ENCODE data around the gene HERC3. TPM values are rescaled to one million over a fixed set of nuclear protein-coding genes. Genes with fewer than 3 reads are reported as not detected.

The HERC3 gene
- total and polyA plus RNA-seq, 8 donors, result 4.4 to 58.0 (median 34.2) TPM

DNA sequence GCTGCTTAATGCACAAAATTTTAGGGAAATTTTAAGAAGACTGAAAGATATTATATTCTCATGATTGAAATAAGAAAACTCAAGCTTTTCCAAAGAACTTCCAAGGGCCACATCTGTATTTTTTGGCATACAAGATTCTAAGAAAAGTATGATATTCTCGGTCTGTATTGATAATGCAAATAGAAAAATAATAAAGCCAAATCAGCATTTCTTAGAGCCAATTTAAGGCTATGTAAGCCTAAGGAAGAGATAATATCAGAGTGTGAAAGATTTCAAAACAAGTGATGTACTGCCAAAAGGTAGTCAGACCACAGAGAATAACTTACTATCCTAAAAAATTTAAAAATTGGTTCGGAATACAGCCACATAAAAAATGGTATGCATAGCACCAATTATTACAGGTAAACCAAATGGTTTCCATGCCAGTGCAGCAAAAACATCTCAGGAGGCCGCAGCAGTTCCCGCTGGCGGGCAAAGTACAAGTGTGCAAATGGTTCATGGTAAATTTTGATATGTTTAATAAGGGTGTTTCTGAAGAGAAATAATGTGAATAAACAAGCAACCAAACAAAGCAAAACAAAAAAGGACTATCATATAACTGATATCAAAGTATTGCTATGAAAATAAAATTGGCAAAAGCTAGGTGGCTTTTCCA lies 140.6 kb downstream of the HERC3 start:
- Histone ChIP-seq H3K4me3 (no peak overlapping the region), H3K27me3 (no peaks in the 10 kb centered on the region), H3K27ac (no peak overlapping the region), H3K36me3 (peaks cover 25 to 65% (median 58%) of the 10 kb centered on the region in 4 donors), H3K4me1 (peaks cover 13 to 45% (median 27%) of the 10 kb centered on the region in 4 donors), H3K9me3 (no peaks in the 10 kb centered on the region)
- intact Hi-C loops (cut with DNase I; ENCODE audit: low total_unique reads), result no loop called here
- TF ChIP-seq, protein P1, sequence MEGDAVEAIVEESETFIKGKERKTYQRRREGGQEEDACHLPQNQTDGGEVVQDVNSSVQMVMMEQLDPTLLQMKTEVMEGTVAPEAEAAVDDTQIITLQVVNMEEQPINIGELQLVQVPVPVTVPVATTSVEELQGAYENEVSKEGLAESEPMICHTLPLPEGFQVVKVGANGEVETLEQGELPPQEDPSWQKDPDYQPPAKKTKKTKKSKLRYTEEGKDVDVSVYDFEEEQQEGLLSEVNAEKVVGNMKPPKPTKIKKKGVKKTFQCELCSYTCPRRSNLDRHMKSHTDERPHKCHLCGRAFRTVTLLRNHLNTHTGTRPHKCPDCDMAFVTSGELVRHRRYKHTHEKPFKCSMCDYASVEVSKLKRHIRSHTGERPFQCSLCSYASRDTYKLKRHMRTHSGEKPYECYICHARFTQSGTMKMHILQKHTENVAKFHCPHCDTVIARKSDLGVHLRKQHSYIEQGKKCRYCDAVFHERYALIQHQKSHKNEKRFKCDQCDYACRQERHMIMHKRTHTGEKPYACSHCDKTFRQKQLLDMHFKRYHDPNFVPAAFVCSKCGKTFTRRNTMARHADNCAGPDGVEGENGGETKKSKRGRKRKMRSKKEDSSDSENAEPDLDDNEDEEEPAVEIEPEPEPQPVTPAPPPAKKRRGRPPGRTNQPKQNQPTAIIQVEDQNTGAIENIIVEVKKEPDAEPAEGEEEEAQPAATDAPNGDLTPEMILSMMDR (IDR thresholded peaks at IDR 0.05), result no peak
- no peak for TF ChIP-seq POLR2A (IDR thresholded peaks at IDR 0.05)
- TF ChIP-seq POLR2AphosphoS5 (IDR thresholded peaks at IDR 0.05), result no peak
- no peak for TF ChIP-seq EP300 (IDR thresholded peaks at IDR 0.05)
- WGBS, 5 donors, result 88 to 96% (median 94%) methylated on average over 5 of the region's 5 CpGs
- DNase-seq, result no peak

DNA sequence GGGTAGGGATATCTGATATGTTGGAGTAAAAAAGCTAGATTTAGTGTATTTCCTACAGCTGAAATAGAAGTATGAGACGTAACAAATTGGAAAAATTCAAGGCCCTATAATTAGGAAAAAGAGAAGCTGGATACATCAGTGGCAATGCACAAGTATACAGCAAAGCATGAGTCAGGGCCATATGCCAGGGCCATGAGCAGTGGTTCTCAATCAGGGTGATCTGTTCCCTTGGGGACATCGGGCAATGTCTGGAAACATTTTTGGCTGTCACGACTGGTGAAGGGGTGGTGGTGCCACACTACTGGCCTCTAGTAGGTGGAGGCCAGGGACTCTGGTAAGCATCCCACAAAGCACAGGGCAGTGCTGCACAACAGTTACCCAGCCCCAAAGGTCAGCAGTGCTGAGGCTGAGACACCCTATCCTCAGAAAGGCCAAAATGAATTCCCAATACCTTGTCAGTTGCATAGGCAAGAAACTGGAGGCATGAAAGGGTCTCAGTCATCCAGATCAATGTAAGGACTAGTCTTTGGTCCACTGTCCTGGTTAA lies 142.2 kb downstream of the HERC3 start:
- Histone ChIP-seq H3K4me1 (peaks cover 23 to 56% (median 39%) of the 10 kb centered on the region in 4 donors), H3K36me3 (peaks cover 21 to 59% (median 55%) of the 10 kb centered on the region in 4 donors), H3K4me3 (no peak overlapping the region), H3K9me3 (no peaks in the 10 kb centered on the region), H3K27me3 (no peaks in the 10 kb centered on the region), H3K27ac (peak overlapping the region in 2 of 5 donors; percentile 32 to 73)
- intact Hi-C loops (cut with DNase I; ENCODE audit: low total_unique reads), result no loop called here
- 81 to 98% (median 82%) methylated on average over 3 of the region's 3 CpGs for WGBS, 5 donors
- TF ChIP-seq POLR2A (IDR thresholded peaks at IDR 0.05), result no peak
- TF ChIP-seq, protein P1 (IDR thresholded peaks at IDR 0.05), result no peak
- TF ChIP-seq EP300 (IDR thresholded peaks at IDR 0.05), result no peak
- no peak for TF ChIP-seq POLR2AphosphoS5 (IDR thresholded peaks at IDR 0.05)
- DNase-seq, result no peak

DNA sequence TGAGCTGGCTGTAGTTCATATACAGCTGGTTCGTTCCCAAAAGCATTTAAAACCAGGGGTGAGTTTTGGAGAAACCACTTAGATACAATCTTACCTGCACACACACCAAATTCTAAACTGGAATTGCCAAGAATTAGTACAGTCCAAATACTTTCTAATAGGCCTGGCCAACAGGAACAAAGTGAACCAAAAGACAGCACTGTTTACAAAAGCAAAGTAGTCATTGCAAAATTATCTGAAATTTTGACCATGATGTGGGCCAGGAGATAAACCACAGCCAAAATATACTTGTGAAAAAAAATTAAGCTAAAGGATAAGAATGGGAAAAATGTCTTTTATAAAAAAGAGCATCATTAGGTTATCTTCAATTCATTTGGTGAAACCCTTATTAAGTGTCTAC lies 143.3 kb downstream of the HERC3 start:
- peaks cover 14 to 50% (median 44%) of the 10 kb centered on the region in 4 donors for H3K36me3 ChIP-seq
- no peak for TF ChIP-seq POLR2A (IDR thresholded peaks at IDR 0.05)
- TF ChIP-seq EP300 (IDR thresholded peaks at IDR 0.05), result no peak
- TF ChIP-seq, protein P1 (IDR thresholded peaks at IDR 0.05), result no peak
- H3K4me1 ChIP-seq, result peaks cover 23 to 63% (median 44%) of the 10 kb centered on the region in 4 donors
- no peaks in the 10 kb centered on the region for H3K27me3 ChIP-seq
- H3K9me3 ChIP-seq, result no peaks in the 10 kb centered on the region
- intact Hi-C loops (cut with DNase I; ENCODE audit: low total_unique reads), result no loop called here
- H3K4me3 ChIP-seq, result no peak overlapping the region
- 23 to 62% (median 41%) methylated on average over 1 of the region's 1 CpG for WGBS, 5 donors
- H3K27ac ChIP-seq, result peak overlapping the region in 3 of 5 donors; percentile 26 to 73 (median 33)
- DNase-seq, result no peak

DNA sequence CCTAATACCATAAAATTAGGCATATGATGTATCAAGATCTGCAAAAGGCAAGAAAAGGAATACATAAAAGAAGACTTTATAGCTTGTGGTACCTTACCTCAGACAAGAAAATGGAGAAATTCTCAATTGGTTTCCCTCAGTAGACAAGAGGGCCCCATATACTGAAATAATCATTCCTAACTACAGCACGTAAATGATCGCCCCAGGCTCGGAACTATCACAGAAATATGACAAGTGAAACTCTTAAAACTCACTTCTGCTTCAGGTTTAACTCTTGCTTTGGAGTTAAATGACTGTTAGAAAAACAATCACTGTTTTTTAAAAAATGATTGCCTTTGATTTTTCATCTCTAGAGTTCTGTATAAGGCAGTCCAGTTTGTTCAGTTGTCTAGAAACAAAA lies 144.0 kb downstream of the HERC3 start:
- Histone ChIP-seq H3K36me3 (peaks cover 8 to 50% (median 37%) of the 10 kb centered on the region in 4 donors), H3K9me3 (no peaks in the 10 kb centered on the region), H3K27ac (peak overlapping the region in 3 of 5 donors; percentile 33 to 73 (median 35)), H3K4me3 (no peak overlapping the region), H3K27me3 (no peaks in the 10 kb centered on the region), H3K4me1 (peaks cover 23 to 68% (median 46%) of the 10 kb centered on the region in 4 donors)
- intact Hi-C loops (cut with DNase I; ENCODE audit: low total_unique reads), result no loop called here
- no peak for DNase-seq
- 85 to 97% (median 89%) methylated on average over 3 of the region's 3 CpGs for WGBS, 5 donors
- no peak for TF ChIP-seq POLR2A (IDR thresholded peaks at IDR 0.05)
- TF ChIP-seq, protein P1 (IDR thresholded peaks at IDR 0.05), result no peak
- no peak for TF ChIP-seq POLR2AphosphoS5 (IDR thresholded peaks at IDR 0.05)
- no peak for TF ChIP-seq EP300 (IDR thresholded peaks at IDR 0.05)
